Measurements from ENCODE around the gene HOXD10.

The HOXD10 gene

GRCh38 chr2:176152350-176153181 lies 36.0 kb downstream of the HOXD10 start:
- no peak for DNase-seq

GRCh38 chr2:176154576-176155252 lies 38.1 kb downstream of the HOXD10 start:
- DNase-seq = no peak

GRCh38 chr2:176155356-176156044 lies 38.9 kb downstream of the HOXD10 start:
- no peak for DNase-seq

- no peak for DNase-seq
Observed at GRCh38 chr2:176156301-176156806, 39.8 kb downstream of the HOXD10 start.

- no peak for DNase-seq
Observed at GRCh38 chr2:176156807-176157498, 40.4 kb downstream of the HOXD10 start, which contains the start of gene HOXD3. Gene HOXD3, plus strand, starts transcription at chr2:176157307. Its CDS starts 11,808 bp downstream, at chr2:176169115.

- DNase-seq = no peak
Observed at GRCh38 chr2:176157499-176158185, 41.1 kb downstream of the HOXD10 start.

GRCh38 chr2:176158186-176158591 lies 41.6 kb downstream of the HOXD10 start:
- no peak for DNase-seq

- no peak for DNase-seq
Observed at GRCh38 chr2:176158855-176159662, 42.5 kb downstream of the HOXD10 start.

- DNase-seq = no peak
Observed at GRCh38 chr2:176159663-176160250, 43.2 kb downstream of the HOXD10 start.

GRCh38 chr2:176160251-176160985 lies 43.8 kb downstream of the HOXD10 start:
- DNase-seq = no peak

- DNase-seq = no peak
Observed at GRCh38 chr2:176160986-176161824, 44.6 kb downstream of the HOXD10 start.

GRCh38 chr2:176161825-176162626 lies 45.4 kb downstream of the HOXD10 start:
- no peak for DNase-seq

- DNase-seq = no peak
Observed at GRCh38 chr2:176162911-176163671, 46.5 kb downstream of the HOXD10 start.

GRCh38 chr2:176163672-176164056 lies 47.1 kb downstream of the HOXD10 start:
- DNase-seq = no peak

- DNase-seq = no peak
Observed at GRCh38 chr2:176164201-176164600, 47.6 kb downstream of the HOXD10 start.

- no peak for DNase-seq
Observed at GRCh38 chr2:176164611-176165369, 48.2 kb downstream of the HOXD10 start.
